Loucy (cell line): ENCODE data around the gene FGR.

Experiments
- CTCF ChIP-seq: fragments of 200-600 bp; sonication (generic); conservative IDR thresholded peaks from 2 replicates; pipeline ENCODE4 v1.5.1; 2014; ENCODE audit warnings: mild to moderate bottlenecking, antibody characterized with exemption, low read length
- EZH2phosphoT487 ChIP-seq: fragments of 200-600 bp; IDR thresholded peaks from 2 replicates; pipeline ENCODE4 v1.6.1; 2018; ENCODE audit warnings: antibody characterized with exemption, mild to moderate bottlenecking, moderate library complexity, borderline replicate concordance

DNA sequence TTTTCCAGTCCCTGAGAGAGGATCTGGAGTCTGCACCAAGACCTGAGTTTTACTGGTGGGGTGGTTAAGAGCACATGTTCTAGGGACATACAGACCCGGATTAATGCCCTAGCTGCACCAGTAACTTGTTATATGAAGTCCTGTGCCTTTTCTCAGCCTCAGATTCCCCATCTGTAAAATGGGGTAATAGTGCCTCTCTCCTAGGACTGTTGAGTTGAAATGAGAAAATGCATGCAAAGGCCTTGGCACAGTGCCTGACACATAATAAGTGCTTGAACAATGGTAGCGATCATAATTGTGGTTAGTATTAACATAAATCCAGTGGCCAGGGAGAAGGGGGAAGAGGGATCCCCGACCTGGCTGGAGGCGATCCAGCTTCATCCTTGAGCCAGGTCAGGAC, 43.4 kb downstream of the FGR start:
- no peak for TF ChIP-seq CTCF
- TF ChIP-seq EZH2phosphoT487: no peak
